Activated CD8-positive, alpha-beta memory T cell treated with anti-CD3 and anti-CD28 coated beads for 4 hours (primary cell): ENCODE data around the gene WRAP53.

ENCODE experiments used
- DNase-seq, 2 donors: peaks; one replicate each; pipeline ENCODE4 v3.0.0-alpha.2; 2020; ENCODE audit warnings: low read depth in 2 of 2

Gene WRAP53

GRCh38 chr17:7709031-7709430 is 20.8 kb downstream of the WRAP53 start:
- no peak for DNase-seq

DNA sequence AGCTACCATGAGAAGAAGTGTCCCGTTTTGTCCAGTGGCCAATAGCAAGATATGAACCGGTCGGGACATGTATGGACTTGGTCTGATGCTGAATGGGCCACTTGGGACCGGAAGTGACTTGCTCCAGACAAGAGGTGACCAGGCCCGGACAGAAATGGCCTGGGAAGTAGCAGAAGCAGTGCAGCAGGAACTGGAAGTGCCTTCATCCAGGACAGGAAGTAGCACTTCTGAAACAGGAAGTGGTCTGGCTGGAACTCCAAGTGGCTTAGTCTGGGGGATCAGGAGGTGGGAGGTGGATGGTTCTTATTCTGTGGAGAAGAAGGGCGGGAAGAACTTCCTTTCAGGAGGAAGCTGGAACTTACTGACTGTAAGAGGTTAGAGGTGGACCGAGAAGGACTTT is 22.0 kb downstream of the WRAP53 start:
- DNase-seq, result no peak

DNA sequence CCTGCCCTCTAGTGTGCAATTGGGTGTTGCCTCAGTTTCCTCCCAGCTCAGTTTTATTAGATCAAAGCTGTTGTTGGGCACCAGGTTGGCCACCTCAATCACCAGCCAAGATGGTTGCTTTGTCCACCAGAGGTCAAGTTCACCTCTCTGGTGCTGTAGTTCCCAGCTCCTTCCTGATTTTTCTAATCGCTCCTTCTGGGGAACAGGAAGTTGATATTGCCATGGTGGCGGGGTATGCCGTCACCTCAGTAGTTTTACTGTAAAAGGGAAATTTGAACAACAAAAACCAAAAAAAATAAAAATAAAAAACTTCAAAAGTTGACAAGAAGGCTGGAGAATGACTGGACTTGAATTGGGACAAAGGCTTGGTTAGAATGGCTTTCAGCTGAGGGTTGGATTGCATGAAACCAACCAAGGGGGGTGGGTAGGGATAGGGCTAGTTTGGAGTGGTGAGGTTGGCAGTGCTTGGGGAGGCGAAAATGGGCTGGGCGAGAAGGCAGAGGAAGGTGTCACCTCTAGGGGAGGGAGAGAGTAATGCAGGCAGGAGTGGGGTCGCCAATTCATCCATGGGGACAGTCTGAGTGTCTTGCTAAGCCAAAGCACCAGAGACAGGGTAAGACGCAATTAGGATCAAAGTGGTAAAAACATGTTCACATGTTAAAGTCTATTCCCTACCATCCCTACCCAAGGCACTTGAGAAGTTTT is 22.9 kb downstream of the WRAP53 start:
- DNase-seq, result no peak

GRCh38 chr17:7712111-7712771 is 24.0 kb downstream of the WRAP53 start:
- DNase-seq, result no peak

GRCh38 chr17:7713782-7714181 is 25.5 kb downstream of the WRAP53 start:
- no peak for DNase-seq

- no peak for DNase-seq
Measured at GRCh38 chr17:7714721-7715594, 26.7 kb downstream of the WRAP53 start.

DNA sequence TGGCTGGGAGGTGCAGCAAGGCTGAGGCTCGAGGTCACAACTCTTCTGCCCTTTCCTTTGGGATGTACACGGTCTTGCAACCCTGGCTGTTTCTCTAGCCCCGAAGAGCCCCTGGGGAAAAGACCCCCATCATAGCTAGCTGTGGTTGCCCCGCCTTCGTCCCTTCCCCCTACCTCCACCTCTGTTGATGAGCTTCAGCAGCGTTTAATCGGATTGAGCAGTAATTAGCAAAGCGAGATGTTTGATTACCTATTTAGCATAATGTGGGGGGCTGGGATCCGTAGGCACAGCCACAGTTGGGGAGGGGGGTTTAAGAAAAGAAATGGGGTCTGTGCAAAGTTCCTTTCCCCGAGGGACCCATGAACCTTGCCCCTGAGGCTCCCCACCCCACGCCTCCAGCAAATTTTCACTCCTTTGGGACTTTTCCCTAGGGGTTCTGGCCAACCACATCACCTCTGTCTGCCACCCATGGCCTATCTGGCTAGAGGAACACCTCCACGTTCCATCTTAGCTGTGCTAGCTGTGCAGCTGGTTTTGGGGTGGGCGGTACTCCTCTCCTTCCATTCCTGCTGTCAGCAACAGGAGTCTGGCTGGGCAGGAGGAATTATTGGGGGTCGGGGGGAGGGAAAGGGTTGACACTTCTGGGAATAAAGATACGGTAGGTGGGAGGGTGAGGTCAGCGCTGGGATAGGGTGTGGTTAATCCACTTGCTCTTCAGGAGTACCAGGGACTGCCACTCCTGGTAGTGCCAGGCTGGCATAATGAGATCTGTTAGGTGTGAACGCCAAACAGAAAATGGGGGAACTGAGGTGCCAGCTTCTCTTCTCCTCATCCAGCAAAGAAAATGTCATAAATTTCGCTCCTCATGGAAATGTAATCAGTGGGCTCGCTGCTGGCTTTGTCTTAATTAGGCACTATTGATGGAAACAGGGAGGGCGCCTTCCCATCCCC is 27.9 kb downstream of the WRAP53 start:
- DNase-seq, result no peak

GRCh38 chr17:7716901-7717755 is 28.9 kb downstream of the WRAP53 start, which contains the start of gene DNAH2:
DNAH2 (plus strand) TSS chr17:7717744; CDS start chr17:7719735, 1,991 bp downstream.
- no peak for DNase-seq

DNA sequence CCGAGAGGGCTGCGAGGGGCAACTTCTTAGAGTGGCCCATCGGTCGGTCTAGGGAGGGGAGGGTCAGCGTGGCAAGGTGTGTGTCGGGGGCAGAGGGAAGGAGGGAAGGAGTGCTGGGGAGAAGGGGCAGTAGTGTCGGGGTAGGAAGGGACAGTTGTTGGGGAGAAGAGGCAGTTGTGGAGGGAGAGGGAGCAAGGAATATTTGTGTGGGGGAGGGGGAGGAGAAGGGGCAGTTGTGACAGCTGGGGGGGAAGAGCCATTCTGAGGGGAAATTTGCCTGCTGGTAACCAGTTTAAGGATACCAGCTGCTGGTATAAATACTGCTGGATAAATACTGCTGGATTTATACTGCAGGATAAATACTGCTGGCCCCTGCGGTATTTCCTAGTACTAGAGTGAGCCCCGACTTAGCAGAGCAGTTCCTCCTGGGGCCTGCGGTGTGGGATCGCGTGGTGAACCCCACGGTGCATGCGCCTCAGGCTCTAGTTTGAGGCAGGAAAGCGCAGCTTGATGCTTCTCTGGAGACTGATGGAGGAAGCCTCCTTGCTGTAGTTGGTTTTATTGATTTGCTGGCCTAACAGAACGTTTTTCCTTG is 29.6 kb downstream of the WRAP53 start:
- DNase-seq, result no peak

DNA sequence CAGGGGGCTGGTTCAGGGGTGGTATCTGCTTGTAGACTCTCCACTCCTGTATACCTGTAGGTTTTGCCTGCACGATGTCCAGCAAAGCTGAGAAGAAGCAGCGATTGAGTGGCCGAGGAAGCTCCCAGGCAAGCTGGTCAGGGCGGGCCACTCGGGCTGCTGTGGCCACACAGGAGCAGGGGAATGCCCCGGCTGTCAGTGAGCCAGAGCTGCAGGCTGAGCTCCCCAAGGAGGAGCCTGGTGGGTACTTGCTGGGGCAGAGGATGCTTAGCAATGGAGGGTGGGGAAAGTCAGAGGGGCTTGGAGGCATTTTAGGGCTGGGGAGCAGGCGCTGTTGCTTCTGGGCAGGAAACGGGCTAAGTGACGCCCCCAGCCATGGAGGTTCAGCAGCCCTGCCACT is 31.4 kb downstream of the WRAP53 start:
- no peak for DNase-seq

- no peak for DNase-seq
Measured at GRCh38 chr17:7720125-7720524, 31.8 kb downstream of the WRAP53 start.

- no peak for DNase-seq
Measured at GRCh38 chr17:7721612-7722011, 33.3 kb downstream of the WRAP53 start.

- DNase-seq, result no peak
Measured at GRCh38 chr17:7727886-7728285, 39.6 kb downstream of the WRAP53 start.

GRCh38 chr17:7729816-7730215 is 41.5 kb downstream of the WRAP53 start:
- DNase-seq, result no peak

GRCh38 chr17:7732981-7733539 is 44.8 kb downstream of the WRAP53 start:
- no peak for DNase-seq

DNA sequence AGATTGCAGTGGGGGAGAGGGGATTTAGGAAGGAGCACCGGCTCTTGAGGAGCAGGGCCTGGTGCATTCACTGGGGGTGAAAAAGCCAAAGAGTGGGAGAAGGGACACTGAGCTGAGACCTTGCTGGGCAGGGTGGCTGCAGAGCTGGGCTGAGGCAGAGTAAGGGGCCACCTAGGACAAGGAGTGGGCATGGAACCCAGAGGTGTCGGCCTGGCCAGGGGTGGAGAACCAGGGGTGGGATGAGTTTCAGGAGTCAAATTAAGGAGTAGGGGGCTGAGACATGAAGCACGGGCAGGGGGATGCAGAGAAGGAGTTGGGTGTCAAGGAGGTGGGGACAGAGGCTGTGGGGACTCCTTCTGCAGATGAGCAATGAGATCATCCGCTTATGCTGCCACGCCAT is 49.3 kb downstream of the WRAP53 start:
- no peak for DNase-seq

- DNase-seq, result no peak
Measured at GRCh38 chr17:7739746-7740145, 51.5 kb downstream of the WRAP53 start.

DNA sequence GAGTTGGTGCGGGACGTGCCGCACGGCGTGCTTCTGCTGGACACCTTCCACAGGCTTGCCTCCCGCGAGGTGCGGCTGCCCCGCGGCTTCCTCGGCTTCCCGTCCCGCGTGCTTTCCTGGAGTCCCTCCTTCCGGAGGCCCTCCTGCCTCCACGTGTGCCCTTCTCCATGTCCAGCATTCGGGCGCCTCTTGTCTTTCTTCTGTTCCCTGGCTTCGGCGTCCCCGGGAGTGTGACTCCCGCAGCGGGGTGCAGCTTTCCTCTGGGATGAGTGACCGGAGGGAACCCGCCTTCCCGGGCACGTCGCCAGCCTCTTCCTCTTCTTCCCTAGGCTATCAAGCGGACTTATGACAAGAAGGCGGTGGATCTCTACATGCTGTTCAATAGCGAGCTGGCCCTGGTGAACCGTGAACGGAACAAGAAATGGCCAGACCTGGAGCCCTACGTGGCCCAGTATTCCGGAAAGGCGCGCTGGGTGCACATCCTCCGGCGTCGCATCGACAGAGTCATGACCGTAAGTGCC is 52.3 kb downstream of the WRAP53 start:
- no peak for DNase-seq

DNA sequence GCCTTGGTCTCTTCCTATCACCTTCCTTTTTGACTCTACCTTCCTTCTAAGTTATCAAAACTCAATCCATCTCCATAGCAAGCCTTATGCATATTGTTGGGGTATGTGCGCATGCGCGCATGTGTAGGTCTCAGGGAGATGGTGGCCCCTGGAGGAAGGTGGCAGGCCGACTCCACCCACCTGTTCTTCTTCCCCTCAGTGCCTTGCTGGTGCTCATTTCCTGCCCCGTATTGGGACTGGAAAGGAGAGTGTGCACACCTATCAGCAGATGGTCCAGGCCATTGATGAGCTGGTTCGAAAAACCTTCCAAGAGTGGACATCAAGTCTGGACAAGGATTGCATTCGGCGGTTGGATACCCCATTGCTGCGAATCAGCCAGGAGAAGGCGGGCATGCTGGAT is 54.5 kb downstream of the WRAP53 start:
- DNase-seq, result no peak
